GM12801 (cell line): ENCODE measurements around the gene RAE1.

ENCODE experiments used
- TF ChIP-seq, protein P1 (sequence below): IDR thresholded peaks from one replicate; pipeline ENCODE4 v1.5.1; 2011; ENCODE audit warnings: control low read depth; ENCODE audit not compliant: insufficient read length; ENCODE audit errors: extremely low read depth

The RAE1 gene

DNA sequence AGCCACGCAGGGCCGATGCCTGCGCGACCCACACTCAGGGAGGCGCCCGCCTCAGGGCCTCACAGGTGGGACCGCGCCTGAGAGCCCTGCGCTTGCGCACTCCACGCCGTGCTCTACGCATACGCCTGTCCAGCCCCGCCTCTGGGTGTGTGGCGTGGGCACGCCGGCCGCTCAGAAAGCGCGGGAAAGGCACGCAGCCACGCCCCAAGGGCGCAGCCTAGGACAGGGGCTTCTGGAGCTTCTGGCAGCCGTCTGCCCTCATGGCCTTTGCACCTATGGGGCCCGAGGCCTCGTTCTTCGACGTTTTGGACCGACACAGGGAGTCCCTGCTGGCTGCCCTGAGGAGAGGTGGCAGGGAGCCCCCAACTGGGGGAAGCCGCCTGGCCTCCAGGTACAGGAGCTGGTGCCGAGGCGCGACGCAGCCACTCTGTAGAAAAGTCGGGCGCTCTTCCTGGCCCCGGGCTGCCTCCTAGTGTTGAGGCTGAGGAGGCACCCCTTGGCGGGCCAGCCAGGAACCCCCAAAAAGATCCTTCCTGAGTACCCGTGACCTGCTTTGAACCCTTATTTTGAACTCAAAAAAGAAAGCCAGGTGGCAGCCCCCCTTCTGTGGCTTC, 21.3 kb upstream of the RAE1 start, which contains the start of gene SPO11:
Gene SPO11 (plus strand): TSS at position 196 of the 614 bp plus-strand sequence. CDS start 65 bp downstream, at position 261.
- TF ChIP-seq, protein P1, sequence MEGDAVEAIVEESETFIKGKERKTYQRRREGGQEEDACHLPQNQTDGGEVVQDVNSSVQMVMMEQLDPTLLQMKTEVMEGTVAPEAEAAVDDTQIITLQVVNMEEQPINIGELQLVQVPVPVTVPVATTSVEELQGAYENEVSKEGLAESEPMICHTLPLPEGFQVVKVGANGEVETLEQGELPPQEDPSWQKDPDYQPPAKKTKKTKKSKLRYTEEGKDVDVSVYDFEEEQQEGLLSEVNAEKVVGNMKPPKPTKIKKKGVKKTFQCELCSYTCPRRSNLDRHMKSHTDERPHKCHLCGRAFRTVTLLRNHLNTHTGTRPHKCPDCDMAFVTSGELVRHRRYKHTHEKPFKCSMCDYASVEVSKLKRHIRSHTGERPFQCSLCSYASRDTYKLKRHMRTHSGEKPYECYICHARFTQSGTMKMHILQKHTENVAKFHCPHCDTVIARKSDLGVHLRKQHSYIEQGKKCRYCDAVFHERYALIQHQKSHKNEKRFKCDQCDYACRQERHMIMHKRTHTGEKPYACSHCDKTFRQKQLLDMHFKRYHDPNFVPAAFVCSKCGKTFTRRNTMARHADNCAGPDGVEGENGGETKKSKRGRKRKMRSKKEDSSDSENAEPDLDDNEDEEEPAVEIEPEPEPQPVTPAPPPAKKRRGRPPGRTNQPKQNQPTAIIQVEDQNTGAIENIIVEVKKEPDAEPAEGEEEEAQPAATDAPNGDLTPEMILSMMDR: no peak

DNA sequence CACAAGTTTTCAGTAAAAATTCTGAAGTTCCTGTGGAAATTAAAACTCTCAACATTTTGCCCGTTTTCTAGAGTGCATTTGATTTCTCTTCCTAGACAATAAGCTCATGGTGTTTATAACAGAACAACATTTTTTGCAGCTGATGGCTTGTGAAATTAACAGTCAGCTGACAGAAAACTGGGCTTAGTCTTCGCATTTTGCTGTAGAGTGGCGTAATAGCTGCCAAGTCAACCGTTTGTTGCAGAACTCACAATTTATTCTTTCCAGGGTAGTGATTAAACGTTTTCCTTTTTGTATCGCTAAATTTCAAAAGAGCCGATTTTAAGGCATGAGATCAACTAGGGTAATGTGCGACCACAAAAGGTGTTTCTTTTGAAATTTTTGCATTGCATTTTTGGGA, 20.1 kb upstream of the RAE1 start:
- TF ChIP-seq, protein P1: no peak

DNA sequence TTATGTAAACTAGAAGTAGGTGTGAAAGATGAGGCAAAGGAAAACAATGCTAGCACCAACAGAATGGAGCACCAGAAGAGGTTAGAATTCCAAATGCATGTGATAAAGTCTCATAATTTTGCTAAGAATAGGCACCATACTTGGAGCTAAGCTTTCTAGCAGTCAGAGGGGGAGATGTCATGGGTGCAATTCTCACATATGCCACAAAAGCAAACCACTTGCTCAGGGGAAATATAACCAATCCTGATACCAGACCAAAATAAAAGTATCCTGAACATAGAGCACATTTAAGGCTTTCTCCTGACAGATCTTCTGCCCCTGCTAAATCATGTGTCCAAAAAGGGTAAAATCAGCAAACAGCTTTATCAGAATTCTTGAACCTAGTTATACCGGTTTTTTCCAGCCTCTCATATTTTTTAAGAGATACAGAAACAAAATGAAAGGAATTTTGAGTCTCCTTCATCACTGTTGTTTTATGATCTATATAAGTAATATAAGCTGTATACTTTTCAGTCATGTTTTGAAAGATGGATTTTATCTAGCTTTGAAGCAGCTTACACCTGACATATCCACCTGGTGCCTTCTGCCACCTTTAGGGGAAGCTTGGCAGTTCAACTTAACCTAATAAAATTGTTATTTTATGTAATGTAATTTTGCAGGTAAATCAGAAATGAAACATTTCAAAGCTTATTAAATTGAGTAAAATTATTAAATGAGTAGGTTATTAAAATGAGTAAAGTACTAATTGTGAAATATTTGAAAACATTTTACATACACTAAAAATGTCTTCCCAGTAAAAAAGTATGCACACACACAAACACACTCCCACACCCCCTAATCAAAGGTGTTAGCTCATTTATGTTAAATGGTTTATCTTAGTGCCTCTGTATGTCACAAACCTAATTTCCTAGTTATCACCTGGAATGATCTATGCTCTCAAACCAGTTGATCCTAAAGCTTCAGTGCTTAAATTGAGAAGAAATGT, 18.7 kb upstream of the RAE1 start:
- TF ChIP-seq, protein P1: no peak

DNA sequence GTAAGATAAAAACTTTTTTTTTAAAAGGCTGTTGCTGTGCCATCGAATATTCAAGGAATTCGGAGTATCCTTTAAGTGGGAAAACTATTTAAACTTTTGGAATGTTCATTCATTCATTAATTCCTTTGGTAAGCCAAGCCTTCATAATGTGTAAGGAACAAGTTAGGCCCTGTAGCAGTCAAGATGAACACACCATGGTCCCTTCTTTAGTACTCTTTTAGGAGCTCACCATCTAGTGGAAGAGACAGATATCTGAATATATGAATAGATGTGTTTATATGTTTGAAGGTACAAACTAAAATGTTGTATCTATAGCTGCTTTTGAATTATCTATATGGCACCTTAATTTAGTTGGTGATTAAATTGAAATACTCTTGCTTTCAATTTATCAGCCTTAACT, 15.7 kb upstream of the RAE1 start:
- TF ChIP-seq, protein P1: no peak

DNA sequence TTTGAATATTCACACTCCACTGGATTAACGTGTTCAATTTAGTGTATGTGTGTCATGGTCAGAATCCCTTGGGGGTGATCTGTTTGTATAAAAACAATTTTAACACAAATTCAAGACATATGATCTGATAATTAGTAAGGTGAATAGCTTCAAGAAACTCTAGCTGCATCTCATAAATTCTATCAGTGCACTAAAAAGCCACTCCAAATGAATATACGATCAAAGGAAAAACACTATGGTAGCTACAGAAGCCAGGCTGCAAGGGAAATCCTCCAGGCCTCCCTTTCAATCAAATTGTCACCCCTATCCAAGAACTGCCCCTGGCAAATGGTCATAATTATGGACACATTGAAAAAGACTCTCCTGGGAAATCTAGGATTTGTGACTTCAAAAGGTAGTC, 9.4 kb upstream of the RAE1 start:
- TF ChIP-seq, protein P1: no peak

DNA sequence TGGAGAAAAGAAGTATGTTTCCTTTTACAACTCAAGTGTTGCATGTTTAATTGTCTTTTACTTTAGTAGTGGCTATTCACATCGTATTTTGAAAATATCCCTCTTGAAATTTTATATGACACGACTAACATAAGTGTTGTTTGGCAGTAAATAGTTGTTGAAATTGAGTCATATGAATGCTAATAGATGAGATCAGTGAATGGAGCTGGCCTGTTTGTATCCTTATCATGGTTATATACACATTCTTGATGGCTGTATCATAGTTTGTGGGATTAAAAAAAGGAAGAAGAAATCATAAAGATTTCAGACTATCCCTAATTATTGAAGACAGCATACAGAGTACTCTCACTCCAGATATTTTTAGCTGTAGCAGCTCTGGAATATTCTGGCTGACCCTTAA, 8.2 kb upstream of the RAE1 start:
- TF ChIP-seq, protein P1: no peak

DNA sequence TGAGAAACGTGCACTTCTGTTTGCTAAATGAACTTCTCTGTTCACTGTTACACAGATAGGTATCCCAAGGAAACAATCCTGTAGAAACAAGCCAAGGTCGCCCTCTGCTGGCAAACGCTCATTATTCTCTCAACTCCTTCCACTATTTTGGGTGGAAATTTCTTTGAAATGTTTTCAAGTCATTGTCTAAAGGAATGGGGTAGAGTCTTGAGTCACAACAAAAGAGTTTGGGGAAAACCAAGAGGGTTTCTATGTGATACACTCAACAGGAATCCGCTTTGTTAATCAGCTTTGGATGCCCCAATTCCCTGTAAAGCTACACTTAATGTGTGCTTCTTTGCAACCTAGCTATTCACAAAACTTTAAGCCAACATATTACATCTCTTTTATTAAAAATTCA, 4.6 kb upstream of the RAE1 start:
- TF ChIP-seq, protein P1: no peak
